SK-N-SH (cell line): ENCODE results near the gene LMF1. TPM values are rescaled to one million over a fixed set of nuclear protein-coding genes. Genes with fewer than 3 reads are reported as not detected.

Experiments
- CTCF ChIA-PET: fragments of 300-600, 350-600 bp; formaldehyde crosslinking; extraction: SDS; loops from one replicate; lab custom pipeline; 2021; lab: Yijun Ruan, JAX
- POLR2A ChIA-PET: fragments of 350-600 bp; sonication (Branson Sonifier 250); formaldehyde crosslinking; extraction: SDS; loops from one replicate; lab custom pipeline; 2020; ENCODE audit warnings: antibody characterized with exemption, inconsistent platforms; lab: Yijun Ruan, JAX
- DNase-seq: peaks from one replicate; pipeline ENCODE4 v3.0.0; 2012
- H2AFZ ChIP-seq: fragments of 200-600 bp; sonication (generic); 2 replicates; pipeline ENCODE4 v1.8.1; 2016; ENCODE audit warnings: antibody characterized with exemption, mild to moderate bottlenecking, low read depth
- H3F3A ChIP-seq: fragments of 200-600 bp; sonication (generic); replicated peaks from 2 replicates; pipeline ENCODE3; 2016; ENCODE audit warnings: antibody characterized with exemption, mild to moderate bottlenecking; ENCODE audit not compliant: insufficient read depth
- H3K27ac ChIP-seq, 2 experiments: fragments of 200-500 bp in 1 of 2; fragments of 200-600 bp in 1 of 2; sonication (Bioruptor generic) in 1 of 2; sonication (generic), shearing (Covaris generic) in 1 of 2; 2 replicates each; pipeline versions ENCODE4 v1.5.1 to v1.6.1; 2014 to 2016; ENCODE audit warnings: low read depth in 2 of 2, inconsistent platforms in 1 of 2, low read length in 1 of 2, mild to moderate bottlenecking in 1 of 2, mixed read lengths in 1 of 2
- H3K27me3 ChIP-seq: fragments of 200-600 bp; sonication (generic), shearing (Covaris generic); 2 replicates; pipeline ENCODE4 v1.6.1; 2016; ENCODE audit warnings: mixed run types; ENCODE audit not compliant: insufficient read depth
- H3K36me3 ChIP-seq, 2 experiments: fragments of 200-500 bp in 1 of 2; fragments of 200-600 bp in 1 of 2; sonication (Bioruptor generic) in 1 of 2; sonication (generic) in 1 of 2; replicated peaks in 1 of 2; 2 replicates each; pipeline versions ENCODE3 to v1.5.1; 2014 to 2016; ENCODE audit warnings: low read length in 1 of 2, mild to moderate bottlenecking in 1 of 2; ENCODE audit not compliant: insufficient read depth in 2 of 2, control insufficient read depth in 1 of 2
- H3K4me1 ChIP-seq, 2 experiments: fragments of 200-500 bp in 1 of 2; fragments of 200-600 bp in 1 of 2; sonication (Bioruptor generic) in 1 of 2; sonication (generic), shearing (Covaris generic) in 1 of 2; 2 replicates each; pipeline versions ENCODE4 v1.5.1 to v1.6.1; 2014 to 2016; ENCODE audit warnings: low read depth in 1 of 2, low read length in 1 of 2, mixed run types in 1 of 2; ENCODE audit not compliant: insufficient read depth in 2 of 2, control insufficient read depth in 1 of 2
- H3K4me2 ChIP-seq: fragments of 200-600 bp; sonication (generic), shearing (Covaris generic); 2 replicates; pipeline ENCODE4 v1.6.1; 2017; ENCODE audit warnings: mixed run types
- H3K4me3 ChIP-seq, 2 experiments: fragments of 200-500 bp in 1 of 2; fragments of 200-600 bp in 1 of 2; sonication (Bioruptor generic) in 1 of 2; sonication (generic), shearing (Covaris generic) in 1 of 2; 2 replicates each; pipeline versions ENCODE4 v1.5.1 to v1.8.1; 2014 to 2016; ENCODE audit warnings: low read depth in 2 of 2, inconsistent platforms in 1 of 2, low read length in 1 of 2, mild to moderate bottlenecking in 1 of 2, mixed read lengths in 1 of 2, moderate library complexity in 1 of 2
- H3K79me2 ChIP-seq: fragments of 200-600 bp; sonication (generic); 2 replicates; pipeline ENCODE4 v1.8.1; 2017; ENCODE audit warnings: mild to moderate bottlenecking; ENCODE audit not compliant: insufficient read depth
- H3K9ac ChIP-seq: fragments of 200-600 bp; sonication (generic); 2 replicates; pipeline ENCODE4 v1.6.1; 2017; ENCODE audit warnings: mixed run types
- H3K9me2 ChIP-seq: fragments of 200-600 bp; sonication (generic); 2 replicates; pipeline ENCODE4 v1.6.1; 2017; ENCODE audit warnings: mixed run types
- H3K9me3 ChIP-seq: fragments of 200-600 bp; sonication (generic); 2 replicates; pipeline ENCODE4 v1.6.1; 2017; ENCODE audit warnings: mixed run types, mild to moderate bottlenecking, moderate library complexity
- H4K20me1 ChIP-seq: fragments of 200-600 bp; sonication (generic); 2 replicates; pipeline ENCODE4 v1.6.1; 2017; ENCODE audit warnings: mild to moderate bottlenecking, mixed run types; ENCODE audit not compliant: insufficient read depth
- EP300 ChIP-seq, 2 experiments: IDR thresholded peaks; 2 replicates each; pipeline versions ENCODE4 v1.4.0 to v1.6.1; 2012; ENCODE audit warnings: borderline replicate concordance in 1 of 2, low read depth in 1 of 2, low read length in 1 of 2
- EZH2phosphoT487 ChIP-seq: fragments of 200-600 bp; sonication (generic); IDR thresholded peaks from 2 replicates; pipeline ENCODE4 v1.6.1; 2017; ENCODE audit warnings: low read depth, mixed run types, mild to moderate bottlenecking, antibody characterized with exemption, moderate library complexity, borderline replicate concordance
- FOXJ3 ChIP-seq: sonication (generic); formaldehyde crosslinking; IDR thresholded peaks from 2 replicates; pipeline ENCODE4 v1.5.1; 2020; ENCODE audit warnings: mild to moderate bottlenecking, missing genetic modification reagents
- FOXM1 ChIP-seq: IDR thresholded peaks from 2 replicates; pipeline ENCODE4 v1.4.0; 2012; ENCODE audit warnings: low read depth, mild to moderate bottlenecking
- GATA2 ChIP-seq: sonication (generic); formaldehyde crosslinking; IDR thresholded peaks from 2 replicates; pipeline ENCODE4 v1.5.0; 2020; ENCODE audit warnings: mild to moderate bottlenecking, missing genetic modification reagents
- IRF3 ChIP-seq: fragments of 150-350 bp; IDR thresholded peaks from 2 replicates; pipeline ENCODE4 v1.6.1; 2016; ENCODE audit warnings: mild to moderate bottlenecking, low read depth, low read length
- MAX ChIP-seq: IDR thresholded peaks from 2 replicates; pipeline ENCODE4 v1.4.0; 2012; ENCODE audit warnings: low read depth
- MXI1 ChIP-seq: IDR thresholded peaks from 2 replicates; pipeline ENCODE4 v1.6.1; 2012; ENCODE audit warnings: mild to moderate bottlenecking, low read depth, low read length, improper control_type of control experiment
- NFIC ChIP-seq: IDR thresholded peaks from 2 replicates; pipeline ENCODE4 v1.4.0; 2012; ENCODE audit warnings: borderline replicate concordance
- PBX3 ChIP-seq: IDR thresholded peaks from 2 replicates; pipeline ENCODE4; 2012
- REST ChIP-seq: IDR thresholded peaks from 2 replicates; pipeline ENCODE4 v1.6.1; 2012; ENCODE audit warnings: mild to moderate bottlenecking, low read depth, low read length, moderate library complexity
- TEAD4 ChIP-seq: IDR thresholded peaks from 2 replicates; pipeline ENCODE4 v1.4.0; 2012; ENCODE audit warnings: mild to moderate bottlenecking, borderline replicate concordance; ENCODE audit not compliant: insufficient read depth
- USF1 ChIP-seq: IDR thresholded peaks from 2 replicates; pipeline ENCODE4 v1.4.0; 2012; ENCODE audit warnings: low read depth, borderline replicate concordance
- ZBTB33 ChIP-seq: IDR thresholded peaks from 2 replicates; pipeline ENCODE4 v1.4.0; 2012; ENCODE audit warnings: low read depth, borderline replicate concordance
- WGBS: methylation state at CpG from one replicate; pipeline ENCODE4 v1.1.6; 2017; ENCODE audit warnings: low lambda C conversion rate; 5-methylcytosine and 5-hydroxymethylcytosine counted together
- polyA plus RNA-seq, 3 experiments: library from polyadenylated mRNA; depleted of rRNA; stranded (reverse); fragments of >200 nt; gene quantifications; 2 replicates each; pipeline ENCODE4 v1.2.3, GENCODE V29; 2012

Gene LMF1
- polyA plus RNA-seq, 1 of the 3 experiments (the other 2 are of a cell fraction), result 5.7 TPM

- TF ChIP-seq IRF3 (no peak), NFIC (no peak), USF1 (no peak), MAX (no peak), EZH2phosphoT487 (no peak), FOXJ3 (no peak)
- TF ChIP-seq, all 33 proteins: peak for 0
Measured at GRCh38 chr16:918741-919657, 51.8 kb downstream of the LMF1 start (continued).

- H3K79me2 ChIP-seq, result no peaks in the 10 kb centered on the region
- H3K9ac ChIP-seq, result no peak overlapping the region
- H3K9me3 ChIP-seq, result no peaks in the 10 kb centered on the region
- H3K27me3 ChIP-seq, result no peaks in the 10 kb centered on the region
- no peaks in the 10 kb centered on the region for H3K9me2 ChIP-seq
- ChIA-PET CTCF (no interaction called here), POLR2A (no interaction called here)
- H2AFZ ChIP-seq, result no peak overlapping the region
- no peak overlapping the region for H3K27ac ChIP-seq
- no peaks in the 10 kb centered on the region for H3K4me1 ChIP-seq
- no peak overlapping the region for H3K4me3 ChIP-seq
- no peak overlapping the region for H3K4me2 ChIP-seq
- DNase-seq, result no peak
- 87% methylated on average over 20 of the region's 20 CpGs for WGBS
- H4K20me1 ChIP-seq, result no peaks in the 10 kb centered on the region
- H3K36me3 ChIP-seq, result no peaks in the 10 kb centered on the region
- TF ChIP-seq GATA2 (CRISPR knock-in tag) (no peak), EZH2phosphoT487 (no peak), FOXM1 (no peak), ZBTB33 (no peak), EP300 (IDR thresholded peaks at IDR 0.05; ENCODE audit: borderline replicate concordance in 1 of 2, low read depth in 1 of 2, low read length in 1 of 2) (no peak), PBX3 (no peak), MXI1 (no peak), TEAD4 (no peak), REST (no peak)
- H3F3A ChIP-seq, result no peaks in the 10 kb centered on the region
Measured at GRCh38 chr16:918068-918467, 52.7 kb downstream of the LMF1 start.
